22Rv1 (cell line): Measurements from ENCODE around the gene ACER3.

Experiments
- H3K27ac ChIP-seq: fragments of 450-650 bp; 2 replicates; pipeline ENCODE4 v1.5.1; 2017
- ZFX ChIP-seq: fragments of 450-650 bp; IDR thresholded peaks from 2 replicates; pipeline ENCODE4 v1.6.1; 2017; ENCODE audit warnings: antibody characterized with exemption, borderline replicate concordance
- TF ChIP-seq, protein P1 (sequence below): fragments of 450-650 bp; IDR thresholded peaks from 2 replicates; pipeline ENCODE4 v1.5.1; 2017; ENCODE audit warnings: mild to moderate bottlenecking

Gene ACER3

DNA sequence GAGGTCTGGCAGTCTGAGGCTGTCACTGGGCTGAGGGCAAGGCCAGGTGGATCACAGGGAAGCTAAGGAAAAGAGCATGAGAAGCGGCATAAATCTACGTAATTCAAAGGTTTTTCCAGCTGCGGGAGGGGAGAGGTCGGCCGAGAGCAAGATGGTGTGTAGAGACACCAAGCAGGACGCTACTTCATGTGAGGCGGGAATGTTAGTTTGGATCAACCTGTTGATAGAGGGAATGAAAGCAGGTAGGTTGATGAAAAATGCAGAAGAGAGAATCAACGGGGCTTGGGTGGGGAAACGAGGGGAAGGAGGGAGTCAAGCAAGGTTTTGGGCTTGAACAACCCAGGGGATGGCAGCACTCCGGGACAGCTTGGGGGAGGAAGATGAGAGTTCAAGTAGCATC, 176.3 kb downstream of the ACER3 start:
- no peak overlapping the region for H3K27ac ChIP-seq
- TF ChIP-seq ZFX, result no peak
- TF ChIP-seq, protein P1, sequence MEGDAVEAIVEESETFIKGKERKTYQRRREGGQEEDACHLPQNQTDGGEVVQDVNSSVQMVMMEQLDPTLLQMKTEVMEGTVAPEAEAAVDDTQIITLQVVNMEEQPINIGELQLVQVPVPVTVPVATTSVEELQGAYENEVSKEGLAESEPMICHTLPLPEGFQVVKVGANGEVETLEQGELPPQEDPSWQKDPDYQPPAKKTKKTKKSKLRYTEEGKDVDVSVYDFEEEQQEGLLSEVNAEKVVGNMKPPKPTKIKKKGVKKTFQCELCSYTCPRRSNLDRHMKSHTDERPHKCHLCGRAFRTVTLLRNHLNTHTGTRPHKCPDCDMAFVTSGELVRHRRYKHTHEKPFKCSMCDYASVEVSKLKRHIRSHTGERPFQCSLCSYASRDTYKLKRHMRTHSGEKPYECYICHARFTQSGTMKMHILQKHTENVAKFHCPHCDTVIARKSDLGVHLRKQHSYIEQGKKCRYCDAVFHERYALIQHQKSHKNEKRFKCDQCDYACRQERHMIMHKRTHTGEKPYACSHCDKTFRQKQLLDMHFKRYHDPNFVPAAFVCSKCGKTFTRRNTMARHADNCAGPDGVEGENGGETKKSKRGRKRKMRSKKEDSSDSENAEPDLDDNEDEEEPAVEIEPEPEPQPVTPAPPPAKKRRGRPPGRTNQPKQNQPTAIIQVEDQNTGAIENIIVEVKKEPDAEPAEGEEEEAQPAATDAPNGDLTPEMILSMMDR, result no peak

DNA sequence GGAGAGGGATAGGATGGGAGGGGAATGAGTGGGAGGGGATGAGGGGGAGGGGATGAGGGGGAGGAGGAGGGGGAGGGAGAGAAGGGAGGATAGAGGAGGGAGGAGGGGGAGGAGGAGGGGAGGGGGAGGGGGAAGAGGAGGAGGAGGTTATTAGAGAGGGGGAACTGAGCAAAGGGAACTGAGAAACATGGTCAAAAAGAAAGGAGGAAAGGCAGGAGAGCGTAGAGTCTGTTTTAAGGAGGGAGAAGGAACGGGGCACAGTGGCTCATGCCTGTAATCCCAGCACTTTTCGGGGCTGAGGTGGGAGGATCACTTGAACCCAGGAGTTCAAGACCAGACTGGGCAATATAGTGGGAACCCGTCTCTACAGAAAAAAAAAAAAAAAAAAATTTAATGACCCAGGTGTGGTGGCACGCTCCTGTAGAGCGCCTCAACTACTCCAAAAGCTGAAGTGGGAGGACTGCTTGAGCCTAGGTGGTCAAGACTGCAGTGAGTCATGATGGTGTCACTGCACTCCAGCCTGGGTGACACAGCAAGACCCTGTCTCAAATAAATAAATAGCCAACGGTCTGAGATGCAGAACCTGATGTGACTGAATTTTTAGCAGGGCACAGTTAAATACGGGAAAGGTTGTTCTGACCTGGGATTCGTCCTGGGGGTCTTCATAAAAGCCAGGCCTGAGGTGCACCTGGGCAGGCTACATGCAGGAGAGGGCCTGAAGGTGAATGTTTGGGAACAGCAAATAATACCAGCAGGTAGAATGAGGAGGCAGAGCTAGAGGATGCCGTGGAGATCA, 177.5 kb downstream of the ACER3 start:
- no peak overlapping the region for H3K27ac ChIP-seq

DNA sequence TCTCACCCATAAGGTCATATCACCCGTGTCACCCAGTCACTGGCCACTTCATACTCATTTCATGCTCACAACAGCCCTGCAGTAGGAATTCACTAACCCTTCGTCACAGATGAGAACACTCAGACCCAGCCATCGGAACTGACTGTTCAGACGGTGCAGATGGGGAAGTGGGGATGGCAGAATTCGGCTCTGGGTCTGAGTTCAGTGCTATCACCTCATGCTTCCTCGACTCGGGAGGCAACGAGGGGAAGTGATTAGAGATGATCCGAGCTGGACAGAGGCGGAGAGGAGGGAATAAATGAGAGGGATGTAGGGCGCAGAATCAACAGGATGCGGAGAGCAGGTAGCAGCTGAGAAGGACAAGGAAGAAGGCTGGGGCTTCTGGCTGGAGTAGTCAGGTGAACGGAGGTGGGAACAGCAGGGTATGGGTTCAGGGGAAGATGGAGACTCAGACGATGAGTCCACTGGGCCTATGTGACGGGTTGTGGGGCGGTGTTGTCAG, 178.2 kb downstream of the ACER3 start:
- no peak overlapping the region for H3K27ac ChIP-seq
- TF ChIP-seq ZFX, result no peak
- TF ChIP-seq, protein P1, result no peak

More for the DNA sequence above, 177.5 kb downstream of the ACER3 start:
- TF ChIP-seq ZFX, result no peak
- TF ChIP-seq, protein P1, result no peak

DNA sequence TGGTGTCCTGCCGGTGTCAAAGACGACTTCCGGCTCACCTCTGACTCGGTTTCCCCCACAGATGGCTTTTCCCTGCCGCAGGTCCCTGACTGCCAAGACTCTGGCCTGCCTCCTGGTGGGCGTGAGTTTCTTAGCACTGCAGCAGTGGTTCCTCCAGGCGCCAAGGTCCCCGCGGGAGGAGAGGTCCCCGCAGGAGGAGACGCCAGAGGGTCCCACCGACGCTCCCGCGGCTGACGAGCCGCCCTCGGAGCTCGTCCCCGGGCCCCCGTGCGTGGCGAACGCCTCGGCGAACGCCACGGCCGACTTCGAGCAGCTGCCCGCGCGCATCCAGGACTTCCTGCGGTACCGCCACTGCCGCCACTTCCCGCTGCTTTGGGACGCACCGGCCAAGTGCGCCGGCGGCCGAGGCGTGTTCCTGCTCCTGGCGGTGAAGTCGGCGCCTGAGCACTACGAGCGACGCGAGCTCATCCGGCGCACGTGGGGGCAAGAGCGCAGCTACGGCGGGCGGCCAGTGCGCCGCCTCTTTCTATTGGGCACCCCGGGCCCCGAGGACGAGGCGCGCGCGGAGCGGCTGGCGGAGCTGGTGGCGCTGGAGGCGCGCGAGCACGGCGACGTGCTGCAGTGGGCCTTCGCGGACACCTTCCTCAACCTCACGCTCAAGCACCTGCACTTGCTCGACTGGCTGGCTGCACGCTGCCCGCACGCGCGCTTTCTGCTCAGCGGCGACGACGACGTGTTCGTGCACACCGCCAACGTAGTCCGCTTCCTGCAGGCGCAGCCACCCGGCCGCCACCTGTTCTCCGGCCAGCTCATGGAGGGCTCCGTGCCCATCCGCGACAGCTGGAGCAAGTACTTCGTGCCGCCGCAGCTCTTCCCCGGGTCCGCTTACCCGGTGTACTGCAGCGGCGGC, 179.0 kb downstream of the ACER3 start:
- TF ChIP-seq ZFX, result no peak
- TF ChIP-seq, protein P1, result peak; percentile 78
- H3K27ac ChIP-seq, result no peak overlapping the region

DNA sequence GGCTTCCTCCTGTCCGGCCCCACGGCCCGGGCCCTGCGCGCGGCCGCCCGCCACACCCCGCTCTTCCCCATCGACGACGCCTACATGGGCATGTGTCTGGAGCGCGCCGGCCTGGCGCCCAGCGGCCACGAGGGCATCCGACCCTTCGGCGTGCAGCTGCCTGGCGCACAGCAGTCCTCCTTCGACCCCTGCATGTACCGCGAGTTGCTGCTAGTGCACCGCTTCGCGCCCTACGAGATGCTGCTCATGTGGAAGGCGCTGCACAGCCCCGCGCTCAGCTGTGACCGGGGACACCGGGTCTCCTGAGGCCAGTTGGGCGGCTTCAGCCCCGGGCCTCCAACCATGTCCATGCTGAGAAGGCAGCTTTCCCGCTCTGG, 179.7 kb downstream of the ACER3 start:
- H3K27ac ChIP-seq, result no peak overlapping the region

DNA sequence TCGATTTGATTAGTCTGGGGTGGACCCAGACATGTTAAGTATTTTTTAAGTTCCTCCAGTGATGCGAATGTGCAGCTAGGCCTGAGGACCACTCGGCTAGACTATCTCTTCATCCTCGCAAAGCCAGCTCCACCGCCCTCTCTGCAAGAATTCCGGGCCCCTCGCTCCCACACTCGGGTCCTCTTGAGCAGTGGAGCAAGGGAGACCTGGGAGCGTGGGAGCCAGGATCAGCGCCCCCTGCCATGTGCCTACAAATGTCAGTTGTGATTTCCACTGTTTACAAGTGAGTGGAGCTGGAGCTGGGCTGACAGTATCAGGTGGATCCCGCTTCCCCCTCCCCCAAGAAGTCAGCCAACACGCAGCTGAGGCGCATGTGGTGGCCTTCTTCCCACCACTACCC, 180.2 kb downstream of the ACER3 start:
- TF ChIP-seq ZFX, result no peak
- TF ChIP-seq, protein P1, result no peak
- no peak overlapping the region for H3K27ac ChIP-seq

More for the DNA sequence above, 179.7 kb downstream of the ACER3 start:
- TF ChIP-seq, protein P1, result no peak
- no peak for TF ChIP-seq ZFX
